ENCODE results near the gene LRRC61.

DNA sequence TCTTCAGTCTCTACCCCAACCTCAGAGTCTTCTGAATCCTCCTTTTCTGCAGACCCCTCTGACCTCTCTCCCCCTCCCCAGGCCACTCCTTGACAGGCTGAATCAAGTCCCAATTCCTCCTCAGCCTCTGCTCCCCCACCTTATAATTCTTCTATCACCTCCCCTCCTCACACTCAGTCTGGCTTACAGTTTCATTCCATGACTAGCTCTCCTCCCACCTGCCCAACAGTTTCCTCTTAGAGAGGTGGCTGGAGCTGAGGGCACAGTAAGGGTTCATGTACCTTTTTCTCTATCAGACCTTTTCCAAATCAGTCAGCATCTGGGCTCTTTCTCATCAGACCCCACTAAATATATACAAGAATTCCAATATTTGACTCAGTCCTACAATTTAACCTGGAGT lies 14.6 kb upstream of the LRRC61 start:
- TF ChIP-seq, protein P1, sequence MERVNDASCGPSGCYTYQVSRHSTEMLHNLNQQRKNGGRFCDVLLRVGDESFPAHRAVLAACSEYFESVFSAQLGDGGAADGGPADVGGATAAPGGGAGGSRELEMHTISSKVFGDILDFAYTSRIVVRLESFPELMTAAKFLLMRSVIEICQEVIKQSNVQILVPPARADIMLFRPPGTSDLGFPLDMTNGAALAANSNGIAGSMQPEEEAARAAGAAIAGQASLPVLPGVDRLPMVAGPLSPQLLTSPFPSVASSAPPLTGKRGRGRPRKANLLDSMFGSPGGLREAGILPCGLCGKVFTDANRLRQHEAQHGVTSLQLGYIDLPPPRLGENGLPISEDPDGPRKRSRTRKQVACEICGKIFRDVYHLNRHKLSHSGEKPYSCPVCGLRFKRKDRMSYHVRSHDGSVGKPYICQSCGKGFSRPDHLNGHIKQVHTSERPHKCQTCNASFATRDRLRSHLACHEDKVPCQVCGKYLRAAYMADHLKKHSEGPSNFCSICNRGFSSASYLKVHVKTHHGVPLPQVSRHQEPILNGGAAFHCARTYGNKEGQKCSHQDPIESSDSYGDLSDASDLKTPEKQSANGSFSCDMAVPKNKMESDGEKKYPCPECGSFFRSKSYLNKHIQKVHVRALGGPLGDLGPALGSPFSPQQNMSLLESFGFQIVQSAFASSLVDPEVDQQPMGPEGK (CRISPR knock-in tag; IDR thresholded peaks at IDR 0.05; ENCODE audit: borderline replicate concordance) = no peak
- TF ChIP-seq ARNTL (CRISPR knock-in tag; IDR thresholded peaks at IDR 0.05; ENCODE audit: borderline replicate concordance, low read depth) (no peak), TSHZ2 (CRISPR knock-in tag; IDR thresholded peaks at IDR 0.05) (no peak), BACH2 (CRISPR knock-in tag; IDR thresholded peaks at IDR 0.05; ENCODE audit: borderline replicate concordance) (no peak)
